Osteoblast (primary cell): Measurements from ENCODE around the gene SLC25A33. TPM values are rescaled to one million over a fixed set of nuclear protein-coding genes. Genes with fewer than 3 reads are reported as not detected.

ENCODE experiments used
- DNase-seq: peaks from one replicate; pipeline ENCODE4 v3.0.0; 2011; ENCODE audit warnings: low spot score, mixed read lengths; ENCODE audit not compliant: insufficient read length; ENCODE audit errors: missing footprints
- H2AFZ ChIP-seq: 2 replicates; pipeline ENCODE4 v1.6.0; 2011; ENCODE audit warnings: mild to moderate bottlenecking, low read length
- H3K27ac ChIP-seq: 2 replicates; pipeline ENCODE4 v1.5.1; 2011; ENCODE audit warnings: mild to moderate bottlenecking, low read depth, low read length, moderate library complexity
- H3K27me3 ChIP-seq: 2 replicates; pipeline ENCODE4 v1.6.0; 2012; ENCODE audit warnings: mild to moderate bottlenecking, control low read depth, inconsistent platforms, low read length, moderate library complexity; ENCODE audit not compliant: insufficient read depth
- H3K36me3 ChIP-seq: 2 replicates; pipeline ENCODE4 v1.5.1; 2011; ENCODE audit warnings: mild to moderate bottlenecking, low read length, control low read depth, moderate library complexity; ENCODE audit not compliant: insufficient read depth
- H3K4me1 ChIP-seq: 2 replicates; pipeline ENCODE4 v1.5.1; 2011; ENCODE audit warnings: mild to moderate bottlenecking, low read length, control low read depth, moderate library complexity; ENCODE audit not compliant: insufficient read depth
- H3K4me2 ChIP-seq: 2 replicates; pipeline ENCODE4 v1.6.0; 2011; ENCODE audit warnings: mild to moderate bottlenecking, low read length; ENCODE audit not compliant: insufficient read depth
- H3K4me3 ChIP-seq: fragments of 200-600 bp; sonication (generic); 3 replicates; pipeline ENCODE4 v1.5.1; 2012; ENCODE audit warnings: mild to moderate bottlenecking, low read length, inconsistent platforms; ENCODE audit not compliant: insufficient read depth
- H3K79me2 ChIP-seq: 2 replicates; pipeline ENCODE4 v1.6.0; 2012; ENCODE audit warnings: mild to moderate bottlenecking, low read length, control low read depth, inconsistent platforms; ENCODE audit not compliant: insufficient read depth
- H3K9me3 ChIP-seq: 2 replicates; pipeline ENCODE4 v1.5.1; 2011; ENCODE audit warnings: low read depth, low read length, control low read depth
- H4K20me1 ChIP-seq: 2 replicates; pipeline ENCODE4 v1.6.0; 2012; ENCODE audit warnings: mild to moderate bottlenecking, low read length, control low read depth; ENCODE audit not compliant: insufficient read depth
- total RNA-seq: library from RNA; depleted of rRNA; stranded (reverse); fragments of >200 nt; gene quantifications from 2 replicates; pipeline ENCODE4 v1.2.3, GENCODE V29; 2012
- TF ChIP-seq, protein P1 (sequence below): IDR thresholded peaks from 2 replicates; pipeline ENCODE4 v1.5.1; 2011; ENCODE audit warnings: mild to moderate bottlenecking, low read depth, low read length, moderate library complexity; ENCODE audit errors: extremely low read depth

Gene SLC25A33
- total RNA-seq, 1 donor: 7.2 TPM

DNA sequence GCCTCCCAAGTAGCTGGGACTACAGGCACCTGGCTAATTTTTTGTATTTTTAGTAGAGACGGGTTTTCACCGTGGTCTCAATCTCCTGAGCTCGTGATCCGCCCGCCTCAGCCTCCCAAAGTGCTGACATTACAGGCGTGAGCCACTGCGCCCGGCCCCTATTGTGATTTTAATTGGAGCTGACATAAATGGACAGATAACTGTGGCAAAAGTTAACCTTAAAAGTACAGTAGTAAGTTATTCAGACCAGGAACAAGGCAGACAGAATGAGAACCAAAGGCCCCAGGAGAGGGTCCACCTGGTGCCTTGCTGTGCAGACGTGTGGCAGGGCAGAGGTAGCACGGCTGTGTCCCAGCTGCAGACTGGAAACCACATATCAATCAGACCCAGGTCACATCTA is 60.5 kb downstream of the SLC25A33 start:
- Histone ChIP-seq H3K4me2 (no peak overlapping the region), H3K27me3 (no peaks in the 10 kb centered on the region), H3K27ac (no peak overlapping the region), H3K4me3 (no peak overlapping the region), H3K4me1 (no peaks in the 10 kb centered on the region), H3K79me2 (peaks cover 10% of the 10 kb centered on the region), H2AFZ (no peak overlapping the region), H3K36me3 (peaks cover 18% of the 10 kb centered on the region), H4K20me1 (peaks cover 6% of the 10 kb centered on the region), H3K9me3 (no peaks in the 10 kb centered on the region)
- TF ChIP-seq, protein P1, sequence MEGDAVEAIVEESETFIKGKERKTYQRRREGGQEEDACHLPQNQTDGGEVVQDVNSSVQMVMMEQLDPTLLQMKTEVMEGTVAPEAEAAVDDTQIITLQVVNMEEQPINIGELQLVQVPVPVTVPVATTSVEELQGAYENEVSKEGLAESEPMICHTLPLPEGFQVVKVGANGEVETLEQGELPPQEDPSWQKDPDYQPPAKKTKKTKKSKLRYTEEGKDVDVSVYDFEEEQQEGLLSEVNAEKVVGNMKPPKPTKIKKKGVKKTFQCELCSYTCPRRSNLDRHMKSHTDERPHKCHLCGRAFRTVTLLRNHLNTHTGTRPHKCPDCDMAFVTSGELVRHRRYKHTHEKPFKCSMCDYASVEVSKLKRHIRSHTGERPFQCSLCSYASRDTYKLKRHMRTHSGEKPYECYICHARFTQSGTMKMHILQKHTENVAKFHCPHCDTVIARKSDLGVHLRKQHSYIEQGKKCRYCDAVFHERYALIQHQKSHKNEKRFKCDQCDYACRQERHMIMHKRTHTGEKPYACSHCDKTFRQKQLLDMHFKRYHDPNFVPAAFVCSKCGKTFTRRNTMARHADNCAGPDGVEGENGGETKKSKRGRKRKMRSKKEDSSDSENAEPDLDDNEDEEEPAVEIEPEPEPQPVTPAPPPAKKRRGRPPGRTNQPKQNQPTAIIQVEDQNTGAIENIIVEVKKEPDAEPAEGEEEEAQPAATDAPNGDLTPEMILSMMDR: no peak
- peak; percentile 57 for DNase-seq

DNA sequence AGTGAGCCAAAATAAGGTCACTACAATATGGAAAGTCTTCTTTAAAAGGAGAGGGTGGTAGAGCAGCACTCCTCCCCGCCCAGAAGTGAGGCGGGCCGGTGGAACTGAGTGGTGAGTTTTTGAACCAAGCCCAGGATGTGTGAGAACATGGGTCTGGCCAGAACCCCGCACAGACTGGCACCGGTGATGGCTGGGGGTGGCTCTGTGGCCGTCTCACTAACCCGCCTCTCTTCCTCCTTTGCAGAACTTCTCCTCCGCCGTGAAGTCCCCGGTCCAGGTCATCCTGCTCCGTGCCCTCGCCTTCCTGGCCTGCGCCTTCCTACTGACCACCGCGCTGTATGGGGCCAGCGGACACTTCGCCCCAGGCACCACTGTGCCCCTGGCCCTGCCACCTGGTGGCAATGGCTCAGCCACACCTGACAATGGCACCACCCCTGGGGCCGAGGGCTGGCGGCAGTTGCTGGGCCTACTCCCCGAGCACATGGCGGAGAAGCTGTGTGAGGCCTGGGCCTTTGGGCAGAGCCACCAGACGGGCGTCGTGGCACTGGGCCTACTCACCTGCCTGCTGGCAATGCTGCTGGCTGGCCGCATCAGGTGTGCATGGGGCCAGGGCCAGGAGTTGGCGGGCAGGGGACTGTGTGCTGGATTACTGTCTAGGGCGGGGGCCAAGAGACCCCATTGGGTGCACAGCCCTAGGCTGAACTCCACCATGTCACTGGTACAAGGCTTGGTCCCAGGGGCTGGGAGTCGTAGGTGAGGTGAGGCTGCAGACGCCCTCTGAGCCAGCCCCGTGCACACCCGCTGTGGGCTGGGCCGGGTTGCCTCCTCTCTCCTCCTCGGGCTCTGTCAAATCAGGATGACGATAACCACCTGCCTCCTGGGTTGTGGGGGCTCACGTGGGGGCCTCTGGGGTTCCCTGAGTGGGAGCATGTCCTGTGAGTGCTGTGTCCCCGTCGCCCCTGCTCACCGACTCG is 61.9 kb downstream of the SLC25A33 start:
- Histone ChIP-seq H3K27ac (no peak overlapping the region), H3K27me3 (no peaks in the 10 kb centered on the region), H2AFZ (no peak overlapping the region), H3K4me2 (no peak overlapping the region), H3K4me1 (no peaks in the 10 kb centered on the region), H3K4me3 (no peak overlapping the region), H3K36me3 (peaks cover 18% of the 10 kb centered on the region), H3K79me2 (no peaks in the 10 kb centered on the region), H4K20me1 (peaks cover 2% of the 10 kb centered on the region), H3K9me3 (no peaks in the 10 kb centered on the region)
- TF ChIP-seq, protein P1: no peak
- peak; percentile 66 for DNase-seq

DNA sequence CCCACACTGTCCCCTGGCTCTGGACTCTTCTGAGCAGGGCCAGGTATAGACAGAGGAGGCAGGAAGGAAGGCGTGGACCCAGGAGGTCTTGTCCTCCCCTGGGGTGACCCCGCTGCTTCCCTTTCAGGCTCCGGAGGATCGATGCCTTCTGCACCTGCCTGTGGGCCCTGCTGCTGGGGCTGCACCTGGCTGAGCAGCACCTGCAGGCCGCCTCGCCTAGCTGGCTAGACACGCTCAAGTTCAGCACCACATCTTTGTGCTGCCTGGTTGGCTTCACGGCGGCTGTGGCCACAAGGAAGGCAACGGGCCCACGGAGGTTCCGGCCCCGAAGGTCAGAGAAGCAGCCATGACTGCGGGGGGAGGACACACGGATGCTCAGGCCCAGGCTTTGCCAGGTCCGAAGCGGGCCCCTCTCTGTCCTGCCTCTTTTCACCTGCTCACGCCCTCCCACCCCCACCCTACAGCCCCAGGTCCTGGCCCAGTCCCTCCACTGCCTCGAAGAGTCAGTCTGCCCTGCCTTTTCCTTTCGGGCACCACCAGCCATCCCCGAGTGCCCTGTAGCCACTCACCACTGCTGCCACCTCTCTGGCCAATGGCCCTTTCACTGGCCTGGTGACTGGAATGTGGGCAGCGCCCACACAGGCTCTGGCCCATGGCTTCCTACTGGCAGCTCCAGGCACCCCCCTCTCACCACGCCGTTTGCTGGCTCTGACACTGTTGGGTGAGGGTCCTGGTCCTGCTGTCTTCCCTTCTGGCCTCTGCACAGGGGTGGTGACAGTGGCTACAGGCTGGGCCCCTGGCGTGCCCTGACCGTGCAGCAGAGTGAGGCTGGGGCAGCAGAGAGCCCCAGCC is 62.9 kb downstream of the SLC25A33 start:
- TF ChIP-seq, protein P1: no peak
- H3K4me3 ChIP-seq: no peak overlapping the region
- H3K9me3 ChIP-seq: no peaks in the 10 kb centered on the region
- H3K4me2 ChIP-seq: no peak overlapping the region
- H3K4me1 ChIP-seq: no peaks in the 10 kb centered on the region
- peaks cover 18% of the 10 kb centered on the region for H3K36me3 ChIP-seq
- peak; percentile 69 for DNase-seq
- H3K79me2 ChIP-seq: no peaks in the 10 kb centered on the region
- H2AFZ ChIP-seq: no peak overlapping the region
- H3K27me3 ChIP-seq: no peaks in the 10 kb centered on the region
- no peak overlapping the region for H3K27ac ChIP-seq
- no peaks in the 10 kb centered on the region for H4K20me1 ChIP-seq

DNA sequence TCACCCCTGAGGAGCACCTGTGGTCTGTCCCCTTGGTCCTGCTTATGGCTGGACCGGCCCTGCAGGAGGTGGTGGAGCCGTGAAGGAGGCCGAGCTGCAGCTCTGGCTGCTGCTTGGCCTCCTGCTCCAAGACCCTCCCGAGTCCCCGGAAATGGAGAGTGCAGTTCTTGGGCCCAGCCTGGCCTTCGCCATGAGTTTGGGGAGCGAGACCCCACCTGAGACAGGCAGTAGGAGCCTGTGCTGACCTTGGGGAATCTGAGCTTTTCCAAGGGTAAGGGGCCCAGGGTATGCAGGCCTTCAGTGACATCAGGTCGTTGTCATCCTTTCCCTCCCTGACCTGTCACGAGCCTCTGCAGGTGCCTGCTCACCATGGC is 63.5 kb downstream of the SLC25A33 start:
- TF ChIP-seq, protein P1: no peak
- Histone ChIP-seq H3K9me3 (no peaks in the 10 kb centered on the region), H3K36me3 (peaks cover 18% of the 10 kb centered on the region), H3K4me2 (no peak overlapping the region), H4K20me1 (no peaks in the 10 kb centered on the region), H3K27ac (no peak overlapping the region), H2AFZ (no peak overlapping the region), H3K27me3 (no peaks in the 10 kb centered on the region), H3K4me3 (no peak overlapping the region), H3K4me1 (no peaks in the 10 kb centered on the region), H3K79me2 (no peaks in the 10 kb centered on the region)
- peak; percentile 80 for DNase-seq
